G401 (cell line): ENCODE results near the gene CD38. TPM values are rescaled to one million over a fixed set of nuclear protein-coding genes. Genes with fewer than 3 reads are reported as not detected.
"Not testable (repeated sequence)": the region's sequence is repeated elsewhere in the genome, so short reads cannot be mapped to it uniquely, and the experiment has no call there.

Experiments used
- DNase-seq: peaks from one replicate; pipeline ENCODE4 v3.0.0-alpha.2; 2015; ENCODE audit warnings: low spot score
- in situ Hi-C: cut with HindIII; loops from 2 replicates; pipeline ENCODE4 v1.10.0; 2016; ENCODE audit warnings: low sequenced_read_pairs, mixed read lengths
- total RNA-seq: library from RNA; depleted of rRNA; stranded (reverse); fragments of >200 nt; shearing (Covaris generic); gene quantifications from 2 replicates; pipeline ENCODE4 v1.2.3, GENCODE V29; 2014

Gene CD38
- total RNA-seq, 1 experiment from 2014 or later: not detected

GRCh38 chr4:15792974-15793373, 14.8 kb downstream of the CD38 start:
- in situ Hi-C loops: no loop called here
- no peak for DNase-seq

DNA sequence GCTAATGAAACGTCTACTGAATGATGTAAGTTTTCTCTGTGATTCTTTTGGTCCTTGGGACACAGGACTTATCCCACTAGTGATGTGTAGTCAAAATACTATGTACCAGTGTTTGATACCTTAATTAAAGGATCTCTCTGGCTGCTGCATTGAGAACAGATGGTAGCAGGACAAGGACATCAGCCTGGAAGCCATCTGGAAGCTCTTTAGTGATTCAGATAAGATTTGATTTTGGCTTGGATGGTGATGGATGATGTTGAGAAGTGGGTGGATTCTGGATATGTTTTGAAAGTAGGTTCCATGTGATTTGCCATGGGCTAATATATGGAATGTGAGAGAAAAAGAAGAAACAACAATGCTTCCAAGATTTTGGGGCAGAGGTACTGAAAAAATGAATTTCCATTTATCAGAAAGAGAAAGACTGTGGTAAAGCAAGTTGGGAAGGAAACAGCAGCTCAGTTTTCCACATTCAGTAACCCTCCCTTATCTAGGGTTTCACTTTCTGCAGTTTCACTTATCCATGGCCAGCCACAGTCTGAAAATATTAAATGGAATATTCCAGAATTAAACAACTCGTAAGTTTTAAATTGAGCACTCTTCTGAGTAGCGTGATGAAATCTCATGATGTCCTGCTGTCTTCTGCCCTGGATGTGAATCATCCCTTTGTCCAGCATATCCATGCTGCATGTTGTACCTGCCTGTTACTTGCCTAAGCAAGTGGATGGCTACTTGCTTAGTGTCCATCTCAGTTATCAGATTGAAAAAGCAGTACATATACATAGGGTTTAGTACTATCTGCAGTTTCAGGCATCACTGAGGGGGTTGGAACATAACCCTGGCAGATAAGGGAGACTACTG, 15.6 kb downstream of the CD38 start:
- in situ Hi-C loops: no loop called here
- no peak for DNase-seq

- in situ Hi-C loops: no loop called here
- no peak for DNase-seq
Measured at GRCh38 chr4:15794426-15794825, 16.3 kb downstream of the CD38 start.

GRCh38 chr4:15794905-15795304, 16.8 kb downstream of the CD38 start:
- DNase-seq: no peak
- in situ Hi-C loops: no loop called here

DNA sequence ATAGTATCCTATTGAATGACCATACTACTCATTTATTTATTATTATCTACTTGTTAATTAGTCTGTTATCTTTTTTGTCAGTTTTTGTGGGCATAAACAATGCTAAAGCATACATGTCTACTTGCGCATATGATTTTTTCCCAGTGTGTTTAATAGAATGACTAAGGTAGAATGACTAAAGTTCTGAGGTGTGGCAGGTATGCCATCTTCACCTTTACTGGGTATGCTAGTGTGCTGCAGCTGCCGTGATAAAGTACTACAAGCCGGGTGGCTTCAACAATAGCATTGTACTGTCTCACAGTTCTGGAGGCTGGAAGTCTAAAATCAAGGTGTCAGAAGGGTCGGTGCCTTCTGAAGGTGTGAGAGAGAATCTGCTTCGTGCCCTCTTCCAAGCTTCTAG, 19.2 kb downstream of the CD38 start:
- no peak for DNase-seq
- in situ Hi-C loops: no loop called here

- no peak for DNase-seq
- in situ Hi-C loops: no loop called here
Measured at GRCh38 chr4:15799141-15799540, 21.0 kb downstream of the CD38 start.

GRCh38 chr4:15799701-15800100, 21.6 kb downstream of the CD38 start:
- no peak for DNase-seq
- in situ Hi-C loops: no loop called here

DNA sequence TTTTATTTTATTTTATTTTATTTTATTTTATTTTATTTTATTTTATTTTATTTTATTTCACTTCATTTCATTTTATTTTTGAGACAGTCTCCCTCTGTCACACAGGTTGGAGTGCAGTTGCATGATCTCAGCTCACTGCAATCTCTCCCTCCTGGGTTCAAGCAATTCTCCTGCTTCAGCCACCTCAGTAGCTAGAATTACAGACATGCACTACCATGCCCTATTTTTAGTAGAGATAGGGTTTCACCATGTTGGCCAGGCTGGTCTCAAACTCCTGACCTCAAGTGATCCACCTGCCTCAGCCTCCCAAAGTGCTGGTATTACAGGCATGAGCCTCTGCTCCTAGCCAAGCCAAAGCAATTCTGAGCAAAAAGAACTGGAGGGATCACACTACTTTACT, 24.4 kb downstream of the CD38 start:
- in situ Hi-C loops: not testable (repeated sequence)

DNA sequence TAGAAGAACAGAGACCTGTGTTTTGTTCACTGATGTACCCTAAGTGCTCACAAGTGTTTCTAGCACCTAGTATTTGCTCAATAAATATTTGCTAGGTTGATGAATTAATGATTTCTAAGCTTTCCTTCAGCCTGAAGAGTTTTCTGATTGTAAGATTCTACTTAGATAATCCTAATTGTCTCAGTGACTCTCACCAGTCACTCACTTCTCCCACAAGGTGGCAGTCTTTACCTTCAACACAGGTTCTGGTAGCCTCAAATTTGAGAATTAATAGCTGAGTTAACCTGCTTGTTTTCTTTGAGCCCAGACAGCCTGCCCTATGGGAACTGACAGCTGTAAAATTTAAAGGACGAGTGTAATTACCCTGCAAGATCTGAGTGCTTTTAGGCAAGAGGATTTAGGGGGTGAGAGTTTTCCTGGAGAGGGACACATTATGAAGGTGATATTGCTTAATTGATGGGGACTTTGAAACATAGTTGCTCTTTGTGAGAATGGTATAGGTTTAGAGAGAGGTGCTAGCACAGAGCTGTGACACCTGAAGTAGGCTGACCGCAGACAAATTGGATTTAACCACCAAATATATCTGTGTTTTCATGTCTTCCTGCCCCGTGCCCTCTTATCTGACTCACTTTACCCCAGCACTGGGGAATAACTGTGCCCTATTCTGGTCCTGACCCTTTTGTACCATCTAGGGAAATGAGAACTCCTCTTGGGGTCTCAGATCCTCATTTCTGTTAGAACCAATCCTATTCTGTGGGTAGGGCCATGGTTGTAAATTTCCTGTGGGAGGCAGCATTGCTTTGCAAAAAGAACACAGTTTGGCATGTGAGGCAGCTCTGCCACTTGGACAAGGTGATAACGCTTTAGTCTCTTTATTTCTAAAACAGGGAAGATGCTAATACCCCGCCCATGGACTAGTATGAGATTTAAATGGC, 27.7 kb downstream of the CD38 start:
- DNase-seq: peak; percentile 59
- in situ Hi-C loops: no loop called here

More for the DNA sequence above, 24.4 kb downstream of the CD38 start:
- DNase-seq: not testable (repeated sequence)

GRCh38 chr4:15809058-15809457, 30.9 kb downstream of the CD38 start:
- in situ Hi-C loops: no loop called here
- no peak for DNase-seq

GRCh38 chr4:15809466-15809865, 31.3 kb downstream of the CD38 start:
- no peak for DNase-seq
- in situ Hi-C loops: no loop called here

GRCh38 chr4:15811703-15812337, 33.7 kb downstream of the CD38 start:
- DNase-seq: no peak
- in situ Hi-C loops: no loop called here

DNA sequence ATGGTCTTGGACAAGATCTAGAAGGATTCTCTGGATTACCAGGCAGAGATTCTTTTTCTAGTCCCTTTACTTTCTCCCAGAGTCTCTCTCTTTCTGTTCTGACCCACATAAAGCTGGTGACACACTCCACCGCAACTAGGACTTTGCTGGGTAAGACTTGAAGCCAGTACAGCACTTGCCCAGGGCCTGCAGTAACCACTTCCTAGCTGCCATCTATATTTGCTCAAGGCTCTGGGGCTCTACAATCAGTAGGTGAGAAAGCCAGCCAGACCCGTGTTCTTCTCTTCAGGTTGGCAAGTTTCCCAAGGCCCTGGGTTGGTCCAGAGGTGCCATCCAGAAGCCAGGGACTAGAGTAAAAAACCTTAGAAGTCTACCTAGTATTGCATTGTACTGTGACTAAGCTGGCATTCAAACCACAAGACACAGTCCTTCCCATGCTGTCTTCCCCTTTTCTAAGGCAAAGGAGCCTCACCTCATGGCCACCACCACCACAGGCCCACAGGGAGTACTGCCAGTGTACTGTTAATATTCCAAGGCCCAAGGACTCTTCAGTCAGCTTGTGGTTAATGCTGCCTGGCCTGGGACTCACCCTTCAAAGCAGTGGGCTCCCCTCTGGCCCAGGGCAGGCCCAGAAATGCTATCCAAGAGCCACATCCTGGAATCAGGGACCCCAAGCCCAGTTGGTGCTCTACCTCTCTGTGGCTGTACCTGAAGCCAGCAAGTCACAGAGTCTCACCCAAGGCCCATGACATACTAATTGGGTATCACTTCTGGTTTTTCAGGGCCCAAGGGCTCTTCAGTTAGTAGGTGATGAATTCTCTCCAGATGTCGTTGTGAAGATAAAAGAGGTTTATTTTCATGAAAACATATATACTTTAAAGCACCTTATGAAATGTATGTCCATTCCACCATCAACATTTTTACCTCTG, 54.7 kb downstream of the CD38 start:
- no peak for DNase-seq
- in situ Hi-C loops: no loop called here

DNA sequence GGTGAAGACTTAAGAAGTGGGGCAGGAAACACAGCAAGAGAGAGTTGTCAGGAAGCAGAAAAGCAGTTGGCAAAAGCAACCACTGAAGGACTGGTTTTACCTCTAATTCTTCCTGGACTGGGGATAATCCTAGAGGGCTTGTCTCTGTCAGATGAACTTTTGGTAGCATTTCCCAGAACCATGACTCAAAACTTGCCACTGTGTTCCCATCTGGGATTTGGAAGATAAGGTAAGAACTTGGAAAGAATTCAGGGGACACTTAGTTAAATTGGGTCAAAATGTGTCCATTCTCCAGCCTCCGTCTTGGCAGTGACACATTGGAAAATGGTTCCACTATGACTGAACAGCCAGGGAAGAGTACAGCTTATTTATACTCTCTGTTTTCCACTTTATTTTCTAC, 55.7 kb downstream of the CD38 start:
- no peak for DNase-seq
- in situ Hi-C loops: no loop called here

DNA sequence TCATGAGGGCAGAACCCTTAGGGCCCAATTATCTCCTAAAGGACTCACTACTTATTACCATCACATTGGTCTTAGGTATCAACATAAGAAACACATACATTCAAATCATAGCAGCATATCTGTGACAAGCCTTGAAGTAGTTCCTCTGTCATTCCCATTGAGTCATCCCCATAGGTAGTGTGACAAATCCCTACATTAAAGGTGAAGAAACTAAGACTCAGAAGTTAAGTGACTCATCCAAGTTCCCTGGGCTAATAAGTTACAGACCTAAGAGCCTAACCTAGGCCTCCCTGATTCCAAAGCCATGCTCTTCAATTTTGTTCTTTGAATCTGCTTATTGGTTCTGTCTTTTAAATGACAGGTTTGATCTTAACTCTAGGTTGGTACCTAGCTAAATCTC, 58.2 kb downstream of the CD38 start:
- no peak for DNase-seq
- in situ Hi-C loops: no loop called here

DNA sequence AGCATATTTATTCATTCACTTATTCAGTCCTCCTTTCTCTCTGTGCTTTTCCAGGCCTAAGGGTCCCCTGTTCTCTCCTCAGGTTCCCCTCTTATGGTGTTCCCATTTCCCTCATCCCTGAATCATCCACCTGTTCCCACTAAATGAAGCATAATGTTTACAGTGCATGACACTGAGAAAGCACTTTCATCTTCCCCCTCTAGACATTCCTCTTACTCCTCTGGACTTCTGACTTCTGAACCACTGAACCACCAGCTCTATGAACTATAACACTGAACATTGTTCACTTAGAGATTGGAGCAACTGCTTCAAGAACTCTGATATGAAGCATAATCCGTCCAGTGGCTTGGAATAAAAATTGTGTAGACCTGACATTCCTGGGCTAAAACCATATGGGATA, 59.5 kb downstream of the CD38 start:
- in situ Hi-C loops: no loop called here

DNA sequence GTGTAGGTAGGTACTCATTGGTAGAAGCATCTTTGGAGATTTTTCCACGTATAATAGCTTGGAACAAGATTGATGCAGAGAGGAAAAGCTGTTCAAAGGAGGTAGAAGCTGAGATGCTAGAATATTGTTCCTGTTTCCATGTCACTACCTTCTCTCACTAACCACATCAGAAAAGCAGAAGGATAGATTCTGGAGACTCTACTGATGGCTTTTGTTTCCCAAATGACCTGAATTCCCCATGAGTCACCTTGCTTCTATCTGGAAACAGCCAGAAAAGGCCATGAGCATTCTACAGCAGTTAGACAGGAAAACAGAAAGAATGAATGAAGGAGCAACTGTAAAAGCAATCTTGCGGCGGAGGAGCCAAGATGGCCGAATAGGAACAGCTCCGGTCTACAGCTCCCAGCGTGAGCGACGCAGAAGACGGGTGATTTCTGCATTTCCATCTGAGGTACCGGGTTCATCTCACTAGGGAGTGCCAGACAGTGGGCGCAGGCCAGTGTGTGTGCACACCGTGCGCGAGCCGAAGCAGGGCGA, 63.1 kb downstream of the CD38 start:
- in situ Hi-C loops: not testable (repeated sequence)

More for the DNA sequence above, 59.5 kb downstream of the CD38 start:
- no peak for DNase-seq

DNA sequence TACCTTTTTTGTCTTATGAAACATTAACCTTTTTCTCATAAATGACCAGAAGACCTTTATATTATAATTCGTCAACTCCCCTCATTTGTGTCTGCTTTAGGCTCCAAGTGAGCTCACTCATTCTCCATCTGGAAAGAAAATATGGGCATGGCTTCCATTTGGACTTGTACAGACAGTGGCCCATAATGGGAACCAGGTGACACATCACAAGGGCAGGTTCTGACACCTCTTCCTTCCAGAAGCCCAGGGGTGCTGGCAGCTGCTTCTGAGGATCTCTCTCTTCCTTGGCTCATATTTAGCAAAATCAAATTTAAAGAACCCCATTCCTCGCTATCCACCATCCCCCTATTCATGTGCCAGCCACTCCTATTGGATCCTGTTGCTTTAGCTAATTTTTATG, 69.6 kb downstream of the CD38 start:
- in situ Hi-C loops: no loop called here
- DNase-seq: no peak

More for the DNA sequence above, 63.1 kb downstream of the CD38 start:
- DNase-seq: not testable (repeated sequence)
